Urinary bladder (tissue), 2 donors: ENCODE results near the gene KNOP1. TPM values are rescaled to one million over a fixed set of nuclear protein-coding genes. Genes with fewer than 3 reads are reported as not detected.

Experiments
- polyA plus RNA-seq: library from polyadenylated mRNA; stranded (reverse); fragments of 200-250 nt; gene quantifications from one replicate; pipeline ENCODE4 v1.2.3, GENCODE V29; 2013
- total RNA-seq: library from RNA; depleted of rRNA; stranded (reverse); fragments of >200 nt; gene quantifications from one replicate; pipeline ENCODE4 v1.2.3, GENCODE V29; 2014
- donor health status: healthy.

KNOP1 gene
- total and polyA plus RNA-seq, 2 donors = 9.0 to 11.0 TPM

Other genes starting within 250 kb of the KNOP1 start
- gene GDE1, start 196.1 kb downstream of the KNOP1 start, total RNA-seq = 54.8 TPM
- 73.9 TPM for gene GDE1, start 196.1 kb downstream of the KNOP1 start, polyA plus RNA-seq
- 61.5 TPM for gene CCP110, start 194.3 kb downstream of the KNOP1 start, total RNA-seq
- 9.6 TPM for gene CCP110, start 194.3 kb downstream of the KNOP1 start, polyA plus RNA-seq
- gene VPS35L, start 162.5 kb downstream of the KNOP1 start, total RNA-seq = 46.3 TPM
- 33.8 TPM for gene VPS35L, start 162.5 kb downstream of the KNOP1 start, polyA plus RNA-seq
- gene IQCK, start within 50 bp of the KNOP1 start, total RNA-seq = 16.0 TPM
- 8.2 TPM for gene IQCK, start within 50 bp of the KNOP1 start, polyA plus RNA-seq
- 14.5 TPM for gene GPRC5B, start 166.6 kb upstream of the KNOP1 start, total RNA-seq
- 29.6 TPM for gene GPRC5B, start 166.6 kb upstream of the KNOP1 start, polyA plus RNA-seq